ELF-1 (cell line): ENCODE measurements around the gene WNK3.

Source experiments
- DNase-seq: peaks from one replicate; pipeline ENCODE4 v3.0.0-alpha.2; 2016; ENCODE audit warnings: low read depth, low spot score

The WNK3 gene

DNA sequence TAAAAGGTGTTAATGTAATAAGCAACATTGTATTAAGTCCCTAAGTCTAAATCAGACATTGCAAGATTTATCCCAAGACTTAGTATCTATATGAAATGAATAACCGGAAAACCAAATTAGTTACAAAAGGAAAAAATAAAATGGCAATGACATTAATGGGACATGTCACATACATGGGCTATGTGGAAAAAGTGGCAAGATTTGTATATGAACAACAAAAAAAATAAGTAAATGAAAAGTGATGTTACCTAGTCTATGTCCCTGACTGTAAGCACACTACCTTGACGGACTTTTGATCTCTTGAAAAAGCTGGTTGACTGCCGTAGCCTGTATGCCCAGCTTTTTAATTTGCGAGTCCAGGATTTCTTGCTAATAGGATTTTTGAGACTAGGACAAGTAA lies 119.3 kb downstream of the WNK3 start:
- DNase-seq = no peak

- DNase-seq = no peak
Measured at GRCh38 chrX:54237014-54237413, 120.8 kb downstream of the WNK3 start.

- no peak for DNase-seq
Measured at GRCh38 chrX:54230435-54231148, 127.3 kb downstream of the WNK3 start.

DNA sequence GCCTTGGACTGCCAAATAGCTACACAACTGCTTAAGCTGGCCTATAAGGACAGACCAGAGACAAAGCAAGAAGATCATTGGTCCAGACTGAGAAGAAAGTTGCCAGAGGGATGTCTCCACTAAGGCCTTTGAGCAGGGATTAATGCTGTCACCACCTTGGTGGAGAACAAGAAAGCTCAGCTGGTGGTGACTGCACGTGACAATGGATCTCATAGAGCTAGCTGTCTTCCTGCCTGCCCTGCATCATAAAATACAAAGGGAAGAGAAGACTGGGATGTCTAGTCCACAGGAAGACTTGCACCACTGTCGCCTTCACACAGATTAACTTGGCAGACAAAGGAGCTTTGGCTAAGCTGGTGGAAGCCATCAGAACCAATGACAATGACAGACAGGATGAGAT lies 134.3 kb downstream of the WNK3 start:
- peak; percentile 56 for DNase-seq

GRCh38 chrX:54213603-54214002 lies 144.2 kb downstream of the WNK3 start:
- DNase-seq = no peak

- DNase-seq = no peak
Measured at GRCh38 chrX:54208531-54208930, 149.3 kb downstream of the WNK3 start.

DNA sequence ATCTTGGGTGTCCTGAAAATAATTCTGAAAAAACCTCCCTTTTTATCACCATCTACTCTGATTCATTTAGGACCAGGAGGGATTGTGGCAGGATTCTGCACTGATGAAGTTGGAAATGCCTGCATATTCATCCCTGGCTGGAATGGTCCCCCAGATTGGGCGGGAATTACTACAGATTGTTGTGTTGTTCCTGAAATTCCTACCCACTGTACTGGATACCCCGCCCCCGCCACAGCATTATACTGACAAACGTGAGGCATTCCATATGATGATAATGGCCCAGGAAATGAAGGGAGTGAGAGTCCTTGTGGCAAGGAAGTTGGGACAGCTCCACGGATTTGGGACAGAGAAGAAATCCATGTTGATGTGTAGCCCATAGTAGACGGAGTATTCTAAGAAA lies 159.6 kb downstream of the WNK3 start:
- DNase-seq = no peak

GRCh38 chrX:54194982-54195588 lies 162.8 kb downstream of the WNK3 start:
- no peak for DNase-seq

- DNase-seq = no peak
Measured at GRCh38 chrX:54193085-54193821, 164.6 kb downstream of the WNK3 start.

DNA sequence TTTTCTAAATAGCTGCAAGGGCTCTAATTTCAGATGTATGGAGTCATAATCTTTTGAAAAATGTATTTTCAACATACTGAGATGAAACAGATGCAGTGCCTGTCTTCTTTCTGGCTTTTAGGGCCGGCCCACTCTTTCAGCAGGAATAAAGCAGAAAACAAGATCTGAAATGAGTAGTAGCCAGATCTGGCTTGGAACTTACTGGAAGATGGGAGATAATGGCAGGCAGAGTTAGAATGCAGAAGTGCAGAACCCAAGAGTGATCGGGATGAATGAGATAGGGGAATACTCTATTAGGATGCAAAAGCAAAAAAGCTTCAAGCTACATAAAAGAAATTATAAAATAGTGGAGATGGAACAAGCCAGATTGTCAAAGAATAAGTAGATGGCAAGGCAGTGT lies 173.4 kb downstream of the WNK3 start:
- DNase-seq = no peak

- DNase-seq = peak; percentile 83
Measured at GRCh38 chrX:54182864-54183613, 174.8 kb downstream of the WNK3 start, which contains the start of gene FAM120C. TSS of gene FAM120C (minus strand) at chrX:54183254. CDS start at chrX:54183198, 56 bp downstream.

DNA sequence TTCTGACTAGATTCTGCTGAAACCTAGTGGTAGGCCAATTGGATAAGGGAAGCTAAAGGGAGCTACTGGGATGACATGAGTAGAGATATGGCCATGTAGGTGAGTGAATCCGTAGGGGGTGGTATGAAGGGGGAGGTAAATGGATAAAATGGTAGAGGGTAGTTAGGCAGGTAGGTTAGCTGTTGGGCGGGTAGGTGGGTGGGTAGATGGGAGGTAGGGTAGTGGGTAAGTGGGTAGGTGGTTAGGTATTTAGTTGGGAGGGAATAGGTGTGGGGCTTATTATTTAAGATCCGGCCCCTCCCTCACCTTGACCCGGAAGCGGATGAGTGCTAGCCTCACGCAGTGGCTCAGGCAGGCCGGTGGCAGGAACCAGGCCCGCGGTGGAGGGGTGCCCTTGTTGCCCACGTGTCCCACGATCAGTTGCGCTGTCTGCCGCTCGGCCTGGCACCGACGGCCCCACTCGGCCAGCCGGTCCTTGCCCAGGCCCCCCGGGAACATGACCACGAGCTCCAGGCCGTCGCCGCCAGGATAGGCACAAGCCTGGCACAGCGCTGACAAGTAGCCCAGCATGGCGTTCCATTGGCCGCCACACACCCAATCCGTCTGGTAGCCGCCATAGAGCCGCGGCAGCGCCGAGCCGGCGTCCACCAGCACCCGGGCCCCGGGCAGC lies 175.5 kb downstream of the WNK3 start:
- peak; percentile 65 for DNase-seq

DNA sequence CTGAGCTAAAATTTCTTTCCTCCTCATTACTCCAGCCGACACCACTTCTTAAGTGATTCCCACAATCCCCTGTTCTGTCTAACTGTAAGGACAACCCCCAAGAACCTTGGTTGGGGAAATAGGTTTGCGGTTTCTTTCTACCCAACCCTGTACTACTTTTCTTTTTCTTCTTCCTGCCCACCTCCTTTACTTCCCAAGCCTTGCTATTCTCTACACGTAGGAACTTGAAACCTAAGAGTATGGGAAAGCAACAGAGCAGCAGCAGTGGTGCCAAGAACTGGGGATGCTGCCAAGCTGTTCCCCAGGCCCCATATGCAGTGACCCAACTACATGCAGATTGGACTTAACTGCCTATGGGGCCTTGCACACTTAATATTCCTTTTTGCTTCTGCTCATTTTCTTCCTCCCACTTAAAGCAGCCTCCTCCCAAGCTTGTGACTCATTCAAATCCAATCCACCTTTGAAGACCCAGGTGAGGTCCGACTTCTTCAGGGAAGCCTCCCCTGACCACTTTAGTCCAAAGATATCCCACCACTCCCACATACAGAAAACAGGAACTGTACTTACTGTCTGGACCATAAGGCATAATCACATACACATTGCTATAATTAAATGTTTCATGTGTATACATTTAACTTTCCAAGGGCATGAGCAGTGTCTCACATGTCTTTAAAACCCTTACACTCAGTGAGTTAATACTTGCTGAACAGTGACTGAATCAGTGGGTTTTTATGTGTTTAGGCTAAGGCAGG lies 176.5 kb downstream of the WNK3 start:
- peak; percentile 16 for DNase-seq

GRCh38 chrX:54180403-54180802 lies 177.4 kb downstream of the WNK3 start:
- DNase-seq = peak; percentile 7

DNA sequence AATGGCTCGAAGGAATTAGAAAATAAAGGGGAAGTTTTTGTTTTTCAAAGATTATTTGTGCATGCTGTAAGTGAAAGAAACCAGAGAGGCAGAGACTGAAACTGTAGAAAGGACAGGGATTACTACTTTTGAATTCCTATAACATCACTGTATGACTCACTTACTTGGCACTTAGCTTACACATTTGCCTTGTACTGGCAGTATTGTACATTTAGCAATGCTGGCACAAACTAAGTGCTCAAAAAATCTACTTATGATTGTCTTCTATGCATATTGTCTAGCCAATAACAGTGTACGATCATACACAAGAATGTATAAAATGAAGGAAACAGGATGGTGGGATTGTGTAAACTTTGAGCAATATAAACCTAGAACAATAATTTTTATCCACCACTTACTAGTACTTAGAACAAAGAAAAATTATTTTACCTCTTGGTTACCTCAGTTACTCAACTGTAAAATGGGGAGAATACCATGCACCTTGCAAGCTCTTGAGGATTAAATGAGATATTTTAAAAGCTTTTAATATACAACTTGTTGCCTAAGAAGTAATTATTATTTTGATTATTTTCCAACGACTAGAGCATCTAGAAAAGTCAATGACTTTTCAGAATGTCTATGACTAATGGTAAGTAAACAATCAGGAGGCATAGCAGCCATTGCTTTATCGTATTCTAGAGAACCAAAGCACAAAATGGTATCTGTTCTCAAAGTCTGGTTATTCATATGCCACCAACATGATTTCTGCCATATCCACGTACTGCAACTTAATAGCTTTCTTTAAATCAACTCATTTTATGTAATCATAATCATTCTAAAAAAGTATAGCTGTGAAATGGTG lies 179.5 kb downstream of the WNK3 start:
- DNase-seq = no peak

DNA sequence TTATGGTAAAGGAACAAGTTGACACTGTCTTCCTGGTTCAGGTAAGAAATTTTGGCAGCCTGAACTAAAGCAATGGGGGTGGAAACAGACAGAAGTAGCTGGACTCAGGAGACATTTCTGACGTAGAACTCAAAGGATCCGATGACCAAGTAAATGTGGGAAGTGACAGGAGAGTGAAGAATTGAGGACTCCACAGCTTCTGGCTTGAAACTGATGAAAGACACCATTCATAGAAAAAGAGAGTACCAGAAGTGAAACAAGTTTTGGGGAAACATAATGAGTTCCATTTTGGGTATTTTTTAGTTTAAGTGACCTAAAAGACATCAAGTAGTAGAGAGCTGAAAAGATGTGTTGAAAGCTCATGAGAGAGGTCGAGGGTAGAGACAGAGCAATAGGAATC lies 180.5 kb downstream of the WNK3 start:
- no peak for DNase-seq

GRCh38 chrX:54173791-54174190 lies 184.1 kb downstream of the WNK3 start:
- no peak for DNase-seq

GRCh38 chrX:54172455-54172854 lies 185.4 kb downstream of the WNK3 start:
- DNase-seq = no peak

DNA sequence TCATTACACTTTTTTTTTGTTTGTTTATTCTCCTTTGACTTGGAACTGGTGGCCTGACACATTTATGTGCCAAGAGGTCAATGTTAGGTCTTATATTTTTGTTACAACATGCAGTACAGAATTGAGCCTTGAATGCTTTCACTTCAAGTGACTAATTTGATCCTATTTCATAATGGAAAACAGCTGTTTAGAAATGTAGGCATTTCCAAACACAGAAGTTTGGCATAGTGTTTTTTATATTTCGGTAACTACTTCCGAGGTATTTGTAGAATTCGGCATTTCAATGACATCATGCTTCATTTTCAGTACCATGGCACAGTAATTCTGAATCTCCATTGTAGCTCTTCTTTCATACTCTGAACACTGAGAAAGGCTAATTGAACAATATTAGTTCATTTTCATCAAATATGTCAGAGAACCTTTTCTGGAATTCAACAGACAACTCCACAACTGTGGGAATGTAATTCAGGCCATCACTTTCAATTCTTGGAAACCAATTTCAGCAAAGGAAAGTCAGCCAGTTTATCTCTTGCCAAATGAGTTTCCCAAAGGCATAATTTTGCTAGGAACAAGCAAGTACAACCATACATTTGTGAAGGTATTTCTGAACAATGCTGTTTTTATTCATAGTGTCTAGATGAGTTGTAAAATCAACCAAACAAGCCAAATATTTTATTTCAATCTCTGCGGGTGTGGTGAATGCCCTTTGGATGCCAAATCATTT lies 186.2 kb downstream of the WNK3 start:
- DNase-seq = no peak
